Loucy (cell line): ENCODE measurements around the gene KCNMA1.

Experiments used
- H2AFZ ChIP-seq: fragments of 200-600 bp; sonication (generic); 2 replicates; pipeline ENCODE4 v1.6.0; 2016; ENCODE audit warnings: antibody characterized with exemption, mild to moderate bottlenecking, low read length, moderate library complexity
- H3F3A ChIP-seq: fragments of 200-600 bp; 2 replicates; pipeline ENCODE4 v1.6.0; 2016; ENCODE audit warnings: antibody characterized with exemption, low read depth, mild to moderate bottlenecking
- H3K27me3 ChIP-seq: fragments of 200-600 bp; sonication (generic); 2 replicates; pipeline ENCODE4 v1.6.1; 2014; ENCODE audit warnings: low read length, mild to moderate bottlenecking; ENCODE audit not compliant: insufficient read depth, poor library complexity, severe bottlenecking
- H3K36me3 ChIP-seq: fragments of 200-600 bp; sonication (generic); 2 replicates; pipeline ENCODE4 v1.6.1; 2016; ENCODE audit warnings: low read length; ENCODE audit not compliant: insufficient read depth
- H3K4me1 ChIP-seq: fragments of 200-600 bp; sonication (generic); 2 replicates; pipeline ENCODE4 v1.5.1; 2014; ENCODE audit warnings: low read length, mild to moderate bottlenecking; ENCODE audit not compliant: insufficient read depth, poor library complexity, severe bottlenecking
- H3K4me2 ChIP-seq: fragments of 200-600 bp; sonication (generic); 2 replicates; pipeline ENCODE4 v1.6.0; 2014; ENCODE audit warnings: antibody characterized with exemption, low read length, low read depth, mild to moderate bottlenecking; ENCODE audit not compliant: poor library complexity, severe bottlenecking
- H3K4me3 ChIP-seq: fragments of 200-600 bp; sonication (generic); 2 replicates; pipeline ENCODE4 v1.5.1; 2014; ENCODE audit warnings: low read length, mild to moderate bottlenecking, mixed read lengths; ENCODE audit not compliant: poor library complexity, severe bottlenecking
- H3K79me2 ChIP-seq: fragments of 200-600 bp; sonication (generic); 2 replicates; pipeline ENCODE4 v1.6.1; 2014; ENCODE audit warnings: low read length; ENCODE audit not compliant: insufficient read depth
- H3K9ac ChIP-seq: fragments of 200-600 bp; sonication (generic); 2 replicates; pipeline ENCODE4 v1.6.0; 2014; ENCODE audit warnings: mild to moderate bottlenecking, low read depth, low read length, moderate library complexity; ENCODE audit not compliant: poor library complexity, severe bottlenecking
- H3K9me2 ChIP-seq: fragments of 200-600 bp; sonication (generic); replicated peaks from 2 replicates; pipeline ENCODE4 v1.6.1; 2016; ENCODE audit warnings: low read depth, low read length, mixed read lengths
- H3K9me3 ChIP-seq: fragments of 200-600 bp; sonication (generic); 2 replicates; pipeline ENCODE4 v1.6.1; 2014; ENCODE audit warnings: mild to moderate bottlenecking, antibody characterized with exemption, low read length, low read depth; ENCODE audit not compliant: insufficient read depth
- H4K20me1 ChIP-seq: fragments of 200-600 bp; sonication (generic); 2 replicates; pipeline ENCODE4 v1.6.0; 2014; ENCODE audit warnings: antibody characterized with exemption, low read length, mild to moderate bottlenecking; ENCODE audit not compliant: insufficient read depth, poor library complexity, severe bottlenecking
- EZH2phosphoT487 ChIP-seq: fragments of 200-600 bp; IDR thresholded peaks from 2 replicates; pipeline ENCODE4 v1.6.1; 2018; ENCODE audit warnings: antibody characterized with exemption, mild to moderate bottlenecking, moderate library complexity, borderline replicate concordance
- TF ChIP-seq, protein P1 (sequence below): fragments of 200-600 bp; sonication (generic); conservative IDR thresholded peaks from 2 replicates; pipeline ENCODE4 v1.5.1; 2014; ENCODE audit warnings: mild to moderate bottlenecking, antibody characterized with exemption, low read length

The KCNMA1 gene

DNA sequence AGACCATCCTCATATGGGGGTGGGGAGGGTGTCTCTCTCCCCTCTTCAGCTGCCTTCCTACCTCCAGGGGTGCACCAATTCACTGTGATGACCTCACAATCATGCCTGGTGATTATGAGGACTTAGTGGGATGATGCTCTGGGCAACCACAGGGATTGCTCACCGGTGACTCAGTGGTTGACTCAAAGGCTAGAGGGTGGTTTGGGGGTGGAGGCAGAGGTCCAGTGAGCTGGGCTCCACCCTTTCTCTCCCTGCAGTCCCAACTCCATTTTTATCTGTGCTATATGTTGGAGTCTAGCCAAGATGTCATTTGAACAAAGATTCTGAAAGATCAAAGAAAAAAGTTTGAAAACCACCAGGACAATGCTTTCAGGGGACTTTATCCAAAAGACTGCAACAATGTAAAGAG is 286.9 kb downstream of the KCNMA1 start:
- Histone ChIP-seq H3K9ac (no peak overlapping the region), H2AFZ (no peak overlapping the region), H3F3A (no peaks in the 10 kb centered on the region), H4K20me1 (no peaks in the 10 kb centered on the region), H3K4me1 (peaks cover 6% of the 10 kb centered on the region), H3K9me3 (no peaks in the 10 kb centered on the region), H3K79me2 (no peaks in the 10 kb centered on the region), H3K36me3 (no peaks in the 10 kb centered on the region), H3K4me2 (no peak overlapping the region), H3K9me2 (no peaks in the 10 kb centered on the region), H3K4me3 (no peak overlapping the region), H3K27me3 (no peaks in the 10 kb centered on the region)
- TF ChIP-seq, protein P1, sequence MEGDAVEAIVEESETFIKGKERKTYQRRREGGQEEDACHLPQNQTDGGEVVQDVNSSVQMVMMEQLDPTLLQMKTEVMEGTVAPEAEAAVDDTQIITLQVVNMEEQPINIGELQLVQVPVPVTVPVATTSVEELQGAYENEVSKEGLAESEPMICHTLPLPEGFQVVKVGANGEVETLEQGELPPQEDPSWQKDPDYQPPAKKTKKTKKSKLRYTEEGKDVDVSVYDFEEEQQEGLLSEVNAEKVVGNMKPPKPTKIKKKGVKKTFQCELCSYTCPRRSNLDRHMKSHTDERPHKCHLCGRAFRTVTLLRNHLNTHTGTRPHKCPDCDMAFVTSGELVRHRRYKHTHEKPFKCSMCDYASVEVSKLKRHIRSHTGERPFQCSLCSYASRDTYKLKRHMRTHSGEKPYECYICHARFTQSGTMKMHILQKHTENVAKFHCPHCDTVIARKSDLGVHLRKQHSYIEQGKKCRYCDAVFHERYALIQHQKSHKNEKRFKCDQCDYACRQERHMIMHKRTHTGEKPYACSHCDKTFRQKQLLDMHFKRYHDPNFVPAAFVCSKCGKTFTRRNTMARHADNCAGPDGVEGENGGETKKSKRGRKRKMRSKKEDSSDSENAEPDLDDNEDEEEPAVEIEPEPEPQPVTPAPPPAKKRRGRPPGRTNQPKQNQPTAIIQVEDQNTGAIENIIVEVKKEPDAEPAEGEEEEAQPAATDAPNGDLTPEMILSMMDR: no peak
- TF ChIP-seq EZH2phosphoT487: no peak

DNA sequence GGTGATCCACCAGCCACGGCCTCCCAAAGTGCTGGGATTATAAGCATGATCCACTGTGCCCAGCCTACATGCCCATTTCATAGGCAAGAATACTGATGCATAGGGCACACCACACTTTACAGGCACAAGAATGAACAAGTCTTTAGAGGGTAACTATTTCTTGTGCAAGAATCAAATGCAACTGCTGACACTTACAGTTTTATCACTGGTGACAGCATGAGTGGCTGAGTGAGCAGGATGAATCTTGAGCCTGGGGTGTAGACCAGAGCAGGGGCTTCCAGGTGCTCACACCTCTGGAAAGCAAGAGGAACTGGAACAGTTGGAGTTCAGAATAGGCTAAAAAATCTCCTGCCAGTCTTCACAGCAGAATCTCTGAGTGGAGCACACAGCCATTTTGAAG is 287.5 kb downstream of the KCNMA1 start:
- no peak overlapping the region for H3K9ac ChIP-seq
- no peaks in the 10 kb centered on the region for H4K20me1 ChIP-seq
- no peaks in the 10 kb centered on the region for H3K36me3 ChIP-seq
- TF ChIP-seq, protein P1: no peak
- no peak for TF ChIP-seq EZH2phosphoT487
- H3K9me2 ChIP-seq: no peaks in the 10 kb centered on the region
- H3F3A ChIP-seq: no peaks in the 10 kb centered on the region
- H3K79me2 ChIP-seq: no peaks in the 10 kb centered on the region
- peaks cover under 1% of the 10 kb centered on the region for H3K4me1 ChIP-seq
- no peaks in the 10 kb centered on the region for H3K27me3 ChIP-seq
- H3K4me3 ChIP-seq: no peak overlapping the region
- H2AFZ ChIP-seq: no peak overlapping the region
- H3K4me2 ChIP-seq: no peak overlapping the region
- H3K9me3 ChIP-seq: no peaks in the 10 kb centered on the region

DNA sequence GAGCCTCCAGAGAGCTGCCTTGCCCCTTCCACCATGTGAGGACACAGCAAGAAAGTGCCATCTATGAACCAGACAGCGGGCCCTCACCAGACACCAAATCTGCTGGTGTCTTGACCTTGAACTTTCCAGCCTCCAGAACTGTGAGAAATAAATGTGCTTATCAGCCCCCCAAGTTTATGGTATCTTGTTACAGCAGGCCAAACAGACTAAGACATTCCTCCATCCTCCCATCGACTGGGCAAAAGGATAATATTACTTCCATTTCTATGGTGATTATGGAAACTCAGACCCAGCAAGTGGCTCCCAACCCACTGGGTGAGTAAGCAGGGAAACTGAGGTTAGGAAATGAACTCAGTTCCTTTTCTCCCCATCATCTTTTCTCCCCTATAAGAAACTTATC is 288.4 kb downstream of the KCNMA1 start:
- Histone ChIP-seq H3K36me3 (no peaks in the 10 kb centered on the region), H2AFZ (no peak overlapping the region), H3K27me3 (no peaks in the 10 kb centered on the region), H3K9ac (no peak overlapping the region), H4K20me1 (no peaks in the 10 kb centered on the region), H3F3A (no peaks in the 10 kb centered on the region), H3K9me3 (no peaks in the 10 kb centered on the region), H3K4me1 (no peaks in the 10 kb centered on the region), H3K79me2 (no peaks in the 10 kb centered on the region), H3K4me3 (no peak overlapping the region), H3K9me2 (no peaks in the 10 kb centered on the region), H3K4me2 (no peak overlapping the region)
- TF ChIP-seq, protein P1: no peak
- no peak for TF ChIP-seq EZH2phosphoT487
